Liver (tissue), 3 donors: Measurements from ENCODE around the gene TNFRSF8.

Experiments
- CTCF ChIP-seq: fragments of 150-350 bp; IDR thresholded peaks from 2 replicates; pipeline ENCODE4 v1.5.1; 2017; ENCODE audit warnings: improper control_type of control experiment, low read depth, low read length; ENCODE audit not compliant: missing input control
- FOXA1 ChIP-seq: IDR thresholded peaks from 2 replicates; pipeline ENCODE4 v1.6.1; 2016; ENCODE audit warnings: antibody characterized with exemption
- GABPA ChIP-seq, 2 donors: IDR thresholded peaks in 1 of 2; conservative IDR thresholded peaks in 1 of 2; 2 replicates each; pipeline ENCODE4 v1.6.1; 2016; ENCODE audit warnings: antibody characterized with exemption in 2 of 2, mild to moderate bottlenecking in 1 of 2, moderate library complexity in 1 of 2
- HNF4A ChIP-seq, 2 donors: conservative IDR thresholded peaks; 2 replicates each; pipeline ENCODE4 v1.6.1; 2016; ENCODE audit warnings: antibody characterized with exemption in 2 of 2, mild to moderate bottlenecking in 2 of 2
- JUND ChIP-seq, 2 donors: IDR thresholded peaks; 2 replicates each; pipeline ENCODE4 v1.6.1; 2016; ENCODE audit warnings: antibody characterized with exemption in 2 of 2
- MAX ChIP-seq: IDR thresholded peaks from 2 replicates; pipeline ENCODE4 v1.6.1; 2016; ENCODE audit warnings: antibody characterized with exemption
- RAD21 ChIP-seq, 2 donors: IDR thresholded peaks; 2 replicates each; pipeline ENCODE4 v1.6.1; 2016; ENCODE audit warnings: antibody characterized with exemption in 2 of 2, mild to moderate bottlenecking in 2 of 2
- REST ChIP-seq: IDR thresholded peaks from 2 replicates; pipeline ENCODE4 v1.6.1; 2016; ENCODE audit warnings: antibody characterized with exemption, mild to moderate bottlenecking
- RXRA ChIP-seq, 2 donors: IDR thresholded peaks; 2 replicates each; pipeline ENCODE4 v1.6.1; 2017 to 2018; ENCODE audit warnings: antibody characterized with exemption in 2 of 2, mild to moderate bottlenecking in 1 of 2
- TAF1 ChIP-seq: conservative IDR thresholded peaks from 2 replicates; pipeline ENCODE4 v1.6.1; 2016; ENCODE audit warnings: antibody characterized with exemption, mild to moderate bottlenecking
- YY1 ChIP-seq: IDR thresholded peaks from 2 replicates; pipeline ENCODE4 v1.6.1; 2016; ENCODE audit warnings: antibody characterized with exemption, mild to moderate bottlenecking
- ZBTB33 ChIP-seq: IDR thresholded peaks from 2 replicates; pipeline ENCODE4 v1.6.1; 2016; ENCODE audit warnings: antibody characterized with exemption
- donor health status: healthy.
- donor health status: healthy.

- TF ChIP-seq CTCF (no peak), YY1 (no peak), RXRA (IDR thresholded peaks at IDR 0.05) (no peak), REST (no peak), FOXA1 (no peak), GABPA (IDR thresholded peaks at IDR 0.05 in 1 of 2, conservative IDR thresholded peaks at IDR 0.05 in 1 of 2) (no peak), JUND (IDR thresholded peaks at IDR 0.05) (no peak), RAD21 (IDR thresholded peaks at IDR 0.05) (no peak), MAX (no peak), HNF4A (conservative IDR thresholded peaks at IDR 0.05) (peak in 1 of 2 donors; percentile 10), ZBTB33 (no peak), TAF1 (no peak)
Observed at GRCh38 chr1:12151465-12151864, 88.4 kb downstream of the TNFRSF8 start.
